ENCODE measurements around the gene SCEL.
"Not testable (repeated sequence)": the region's sequence is repeated elsewhere in the genome, so short reads cannot be mapped to it uniquely, and the experiment has no call there.

DNA sequence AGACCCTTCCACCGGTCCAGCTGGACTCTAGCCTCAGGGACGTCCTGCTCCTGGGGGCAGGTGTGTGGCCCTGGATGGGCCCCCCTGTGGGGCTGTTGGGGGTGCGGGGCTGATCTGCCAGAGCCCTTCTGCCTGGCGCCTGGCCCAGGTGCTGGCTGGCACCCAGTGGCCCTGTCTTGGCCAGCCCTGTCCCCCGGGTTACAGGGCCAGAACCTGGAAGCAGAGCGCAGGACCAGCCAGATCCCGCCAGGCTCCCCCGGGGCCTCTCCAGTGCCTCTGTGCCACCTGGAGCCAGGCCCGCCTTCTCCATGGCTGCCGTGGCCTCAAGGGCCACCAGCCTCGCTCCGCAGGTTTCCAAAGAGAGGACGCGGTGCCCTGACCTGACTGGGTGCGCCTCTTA lies 127.3 kb downstream of the SCEL start:
- TF ChIP-seq, protein P1, sequence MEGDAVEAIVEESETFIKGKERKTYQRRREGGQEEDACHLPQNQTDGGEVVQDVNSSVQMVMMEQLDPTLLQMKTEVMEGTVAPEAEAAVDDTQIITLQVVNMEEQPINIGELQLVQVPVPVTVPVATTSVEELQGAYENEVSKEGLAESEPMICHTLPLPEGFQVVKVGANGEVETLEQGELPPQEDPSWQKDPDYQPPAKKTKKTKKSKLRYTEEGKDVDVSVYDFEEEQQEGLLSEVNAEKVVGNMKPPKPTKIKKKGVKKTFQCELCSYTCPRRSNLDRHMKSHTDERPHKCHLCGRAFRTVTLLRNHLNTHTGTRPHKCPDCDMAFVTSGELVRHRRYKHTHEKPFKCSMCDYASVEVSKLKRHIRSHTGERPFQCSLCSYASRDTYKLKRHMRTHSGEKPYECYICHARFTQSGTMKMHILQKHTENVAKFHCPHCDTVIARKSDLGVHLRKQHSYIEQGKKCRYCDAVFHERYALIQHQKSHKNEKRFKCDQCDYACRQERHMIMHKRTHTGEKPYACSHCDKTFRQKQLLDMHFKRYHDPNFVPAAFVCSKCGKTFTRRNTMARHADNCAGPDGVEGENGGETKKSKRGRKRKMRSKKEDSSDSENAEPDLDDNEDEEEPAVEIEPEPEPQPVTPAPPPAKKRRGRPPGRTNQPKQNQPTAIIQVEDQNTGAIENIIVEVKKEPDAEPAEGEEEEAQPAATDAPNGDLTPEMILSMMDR (IDR thresholded peaks at IDR 0.05 in 4 of 5, conservative IDR thresholded peaks at IDR 0.05 in 1 of 5), result not testable (repeated sequence)
- not testable (repeated sequence) for TF ChIP-seq POLR2A (IDR thresholded peaks at IDR 0.05)

Data from gastrocnemius medialis (tissue), 4 donors.